H1 (cell line): ENCODE results near the gene CALML4. TPM values are rescaled to one million over a fixed set of nuclear protein-coding genes. Genes with fewer than 3 reads are reported as not detected.

Experiments used
- CTCF ChIA-PET: fragments of 300-600 bp; sonication (Branson Sonifier 250); formaldehyde crosslinking; loops from one replicate; lab custom pipeline; 2021; ENCODE audit not compliant: partially characterized antibody; lab: Charles Lee
- POLR2A ChIA-PET: fragments of 300-600 bp; sonication (Branson Sonifier 250); formaldehyde crosslinking; loops from one replicate; lab custom pipeline; 2021; ENCODE audit warnings: inconsistent platforms; ENCODE audit not compliant: partially characterized antibody; lab: Charles Lee
- DNase-seq, 2 experiments: peaks; one replicate each; pipeline versions ENCODE4 v3.0.0 to v3.0.0-alpha.2; 2010 to 2022; ENCODE audit warnings: low spot score in 2 of 2, low read depth in 1 of 2, mixed read lengths in 1 of 2
- FAIRE-seq: peaks from 2 replicates; lab custom pipeline; 2011; peaks lifted over from hg19 to GRCh38; lab: Jason Lieb, UNC
- H2AFZ ChIP-seq: 2 replicates; pipeline ENCODE4 v1.8.1; 2012; ENCODE audit warnings: low read length, inconsistent platforms
- H2AK5ac ChIP-seq: 2 replicates; pipeline ENCODE4 v1.6.1; 2013; ENCODE audit warnings: low read depth, low read length
- H2BK120ac ChIP-seq: replicated peaks from 2 replicates; pipeline ENCODE3; 2013; ENCODE audit warnings: low read depth, low read length, inconsistent platforms
- H2BK12ac ChIP-seq: 2 replicates; pipeline ENCODE4 v1.6.1; 2013; ENCODE audit warnings: low read depth, low read length
- H2BK15ac ChIP-seq: 2 replicates; pipeline ENCODE4 v1.6.1; 2013; ENCODE audit warnings: low read length
- H2BK20ac ChIP-seq: 2 replicates; pipeline ENCODE4 v1.6.1; 2013; ENCODE audit warnings: low read length
- H2BK5ac ChIP-seq: 2 replicates; pipeline ENCODE4 v1.6.1; 2013; ENCODE audit warnings: low read depth, low read length
- H3K14ac ChIP-seq: 2 replicates; pipeline ENCODE4 v1.6.1; 2013; ENCODE audit warnings: inconsistent platforms; ENCODE audit not compliant: insufficient read length
- H3K18ac ChIP-seq: 2 replicates; pipeline ENCODE4 v1.6.1; 2013; ENCODE audit warnings: low read length; ENCODE audit errors: extremely low read depth
- H3K23ac ChIP-seq: 2 replicates; pipeline ENCODE4 v1.6.1; 2013; ENCODE audit warnings: inconsistent platforms; ENCODE audit not compliant: insufficient read length
- H3K23me2 ChIP-seq: 2 replicates; pipeline ENCODE4 v1.6.1; 2013; ENCODE audit warnings: low read depth, low read length
- H3K27ac ChIP-seq: 2 replicates; pipeline ENCODE4 v1.6.1; 2011; ENCODE audit warnings: low read depth, low read length, inconsistent platforms
- H3K27me3 ChIP-seq, 4 experiments: replicated peaks in 1 of 4; 1 replicate in 1 of 4; 2 replicates in 3 of 4; pipeline versions ENCODE4 v1.6.1 to v1.8.1; 2011 to 2013; ENCODE audit warnings: low read length in 3 of 4, mild to moderate bottlenecking in 3 of 4, inconsistent platforms in 2 of 4, mixed read lengths in 2 of 4, moderate library complexity in 1 of 4; ENCODE audit not compliant: control insufficient read depth in 3 of 4, insufficient read depth in 3 of 4; ENCODE audit errors: extremely low read depth in 1 of 4
- H3K36me3 ChIP-seq, 4 experiments: 2 replicates each; pipeline versions ENCODE4 v1.6.1 to v1.8.1; 2011 to 2013; ENCODE audit warnings: mild to moderate bottlenecking in 4 of 4, low read length in 3 of 4, moderate library complexity in 2 of 4, control low read depth in 1 of 4, inconsistent platforms in 1 of 4; ENCODE audit not compliant: insufficient read depth in 4 of 4, control insufficient read depth in 2 of 4
- H3K4ac ChIP-seq: replicated peaks from 2 replicates; pipeline ENCODE3; 2013; ENCODE audit warnings: low read length, low read depth, mixed read lengths, inconsistent platforms; ENCODE audit not compliant: insufficient read length
- H3K4me1 ChIP-seq, 4 experiments: replicated peaks in 1 of 4; 1 replicate in 1 of 4; 2 replicates in 3 of 4; pipeline versions ENCODE4 v1.6.1 to v1.8.1; 2011 to 2013; ENCODE audit warnings: low read length in 3 of 4, inconsistent platforms in 2 of 4, mixed read lengths in 1 of 4; ENCODE audit not compliant: insufficient read depth in 4 of 4, control insufficient read depth in 3 of 4
- H3K4me2 ChIP-seq, 2 experiments: 2 replicates each; pipeline versions ENCODE4 v1.6.1 to v1.8.1; 2011 to 2013; ENCODE audit warnings: low read depth in 2 of 2, low read length in 2 of 2, control low read depth in 1 of 2, inconsistent platforms in 1 of 2, mild to moderate bottlenecking in 1 of 2; ENCODE audit not compliant: insufficient read depth in 1 of 2
- H3K4me3 ChIP-seq, 4 experiments: fragments of 200-600, 300-600 bp in 1 of 4; sonication (generic), shearing (Covaris generic), sonication (Bioruptor Twin) in 1 of 4; 2 replicates each; pipeline versions ENCODE4 v1.5.1 to v1.8.1; 2011 to 2016; ENCODE audit warnings: low read length in 4 of 4, low read depth in 3 of 4, control low read depth in 2 of 4, inconsistent platforms in 2 of 4, mild to moderate bottlenecking in 2 of 4, mixed read lengths in 1 of 4, moderate library complexity in 1 of 4; ENCODE audit not compliant: insufficient read depth in 2 of 4; ENCODE audit errors: extremely low read depth in 1 of 4
- H3K56ac ChIP-seq: replicated peaks from 2 replicates; pipeline ENCODE3; 2013; ENCODE audit warnings: low read depth, mild to moderate bottlenecking, mixed read lengths, low read length, inconsistent platforms; ENCODE audit not compliant: insufficient read length
- H3K79me1 ChIP-seq: 2 replicates; pipeline ENCODE4 v1.6.1; 2013; ENCODE audit warnings: low read depth, low read length, control low read depth
- H3K79me2 ChIP-seq, 2 experiments: 2 replicates each; pipeline versions ENCODE4 v1.6.1 to v1.8.1; 2012 to 2013; ENCODE audit warnings: low read length in 2 of 2, mild to moderate bottlenecking in 2 of 2, inconsistent platforms in 1 of 2; ENCODE audit not compliant: insufficient read depth in 2 of 2, control insufficient read depth in 1 of 2
- H3K9ac ChIP-seq, 4 experiments: replicated peaks in 1 of 4; 1 replicate in 1 of 4; 2 replicates in 3 of 4; pipeline versions ENCODE4 v1.6.1 to v1.8.1; 2011 to 2013; ENCODE audit warnings: low read depth in 3 of 4, low read length in 3 of 4, control low read depth in 2 of 4, mild to moderate bottlenecking in 2 of 4, moderate library complexity in 2 of 4, inconsistent platforms in 1 of 4; ENCODE audit errors: extremely low read depth in 1 of 4
- H3K9me3 ChIP-seq, 2 experiments: 2 replicates each; pipeline versions ENCODE4 v1.6.1 to v1.8.1; 2012 to 2013; ENCODE audit warnings: mild to moderate bottlenecking in 2 of 2, moderate library complexity in 2 of 2, control low read depth in 1 of 2, inconsistent platforms in 1 of 2, low read depth in 1 of 2, low read length in 1 of 2, mixed read lengths in 1 of 2; ENCODE audit not compliant: insufficient read depth in 2 of 2
- H4K20me1 ChIP-seq, 2 experiments: replicated peaks in 1 of 2; 2 replicates each; pipeline versions ENCODE3 to v1.8.1; 2011 to 2013; ENCODE audit warnings: inconsistent platforms in 2 of 2, low read length in 2 of 2, mild to moderate bottlenecking in 1 of 2; ENCODE audit not compliant: insufficient read depth in 2 of 2, control insufficient read depth in 1 of 2
- H4K5ac ChIP-seq: 2 replicates; pipeline ENCODE4 v1.6.1; 2013; ENCODE audit warnings: low read length, low read depth, mixed read lengths, inconsistent platforms; ENCODE audit not compliant: insufficient read length
- H4K8ac ChIP-seq: 2 replicates; pipeline ENCODE4 v1.8.0; 2013; ENCODE audit warnings: mild to moderate bottlenecking, moderate library complexity, low read length, inconsistent platforms; ENCODE audit not compliant: insufficient read depth; ENCODE audit errors: extremely low read depth
- H4K91ac ChIP-seq: replicated peaks from 2 replicates; pipeline ENCODE3; 2013; ENCODE audit warnings: low read length, mixed read lengths, inconsistent platforms; ENCODE audit not compliant: insufficient read length
- JUN ChIP-seq: IDR thresholded peaks from 2 replicates; pipeline ENCODE4 v1.6.1; 2011; ENCODE audit warnings: low read depth, mild to moderate bottlenecking, improper control_type of control experiment, low read length
- POLR2A ChIP-seq, 2 experiments: IDR thresholded peaks; 1 replicate in 1 of 2; 2 replicates in 1 of 2; pipeline ENCODE4 v1.6.1; 2011; ENCODE audit warnings: low read depth in 2 of 2, low read length in 2 of 2, mild to moderate bottlenecking in 2 of 2; ENCODE audit errors: control extremely low read depth in 1 of 2
- TAF7 ChIP-seq: optimal IDR thresholded peaks from 2 replicates; pipeline ENCODE3; 2011; ENCODE audit warnings: low read depth, mild to moderate bottlenecking, inconsistent platforms, low read length, moderate library complexity, borderline replicate concordance
- TBP ChIP-seq: IDR thresholded peaks from 2 replicates; pipeline ENCODE4 v1.6.1; 2011; ENCODE audit warnings: low read depth, low read length, improper control_type of control experiment
- WGBS, 2 experiments: shearing (Covaris generic) in 1 of 2; methylation state at CpG; one replicate each; pipeline versions ENCODE4 v1.1.6 to v1.1.7; 2013 to 2015; ENCODE audit warnings: low lambda C conversion rate in 2 of 2, mixed read lengths in 2 of 2, inconsistent platforms in 1 of 2, low coverage in 1 of 2, missing lambda C conversion rate in 1 of 2; ENCODE audit not compliant: insufficient replicate concordance in 2 of 2, insufficient coverage in 1 of 2, insufficient read length in 1 of 2; ENCODE audit errors: extremely low coverage in 1 of 2, missing lambda C conversion rate in 1 of 2; 5-methylcytosine and 5-hydroxymethylcytosine counted together
- polyA plus RNA-seq, 7 experiments: library from polyadenylated mRNA; depleted of rRNA in 3 of 7; stranded (reverse) in 5 of 7; unstranded in 2 of 7; fragments of >200 nt in 5 of 7; fragments of 200-250 nt in 2 of 7; gene quantifications; 1 replicate in 5 of 7; 2 replicates in 1 of 7; 4 replicates in 1 of 7; pipeline versions ENCODE4 v1.2.1 to v1.2.3, GENCODE V29; 2011 to 2013; ENCODE audit warnings: missing spikeins in 2 of 7, mixed read lengths in 2 of 7
- total RNA-seq: library from RNA; stranded (reverse); fragmentation: NEBNext Ultra II Directional; extraction: Animal tissue kit (Norgen Biotek cat#: 25700); gene quantifications from 2 replicates; pipeline ENCODE4 v1.2.1, GENCODE V29; 2021

CALML4 gene
- total and polyA plus RNA-seq, 2 of the 8 experiments (the other 6 are each of a cell fraction or from before 2014, with no cell fraction given) = 3.8 to 12.5 TPM

GRCh38 chr15:68249058-68249713 is 44.1 kb upstream of the CALML4 start:
- no peak overlapping the region for H2BK12ac ChIP-seq
- no peaks in the 10 kb centered on the region for H3K79me2 ChIP-seq
- H3K27me3 ChIP-seq = no peaks in the 10 kb centered on the region
- H3K23me2 ChIP-seq = no peaks in the 10 kb centered on the region
- no peak overlapping the region for H4K5ac ChIP-seq
- H3K56ac ChIP-seq = no peak overlapping the region
- FAIRE-seq (no peak), DNase-seq (no peak)
- no peak overlapping the region for H2BK20ac ChIP-seq
- no peak overlapping the region for H3K14ac ChIP-seq
- no peaks in the 10 kb centered on the region for H3K36me3 ChIP-seq
- no peak overlapping the region for H2AK5ac ChIP-seq
- no peak overlapping the region for H4K8ac ChIP-seq
- no peak overlapping the region for H2BK15ac ChIP-seq
- H3K9ac ChIP-seq = no peak overlapping the region
- no peak overlapping the region for H3K18ac ChIP-seq
- ChIA-PET POLR2A (interaction anchor here (0.7 to 2.6 kb wide), 5 partner anchors 15 to 56 kb away, joined by 3 to 10 read pairs (median 3); partner anchors contain the start of gene FEM1B), CTCF (interaction anchor here (1.2 to 11.0 kb wide), 3 partner anchors 57 to 305 kb away, joined by 3 to 199 read pairs (median 3); no protein-coding TSS in a partner anchor)
- no peak overlapping the region for H3K4me3 ChIP-seq
- no peaks in the 10 kb centered on the region for H4K20me1 ChIP-seq
- no peaks in the 10 kb centered on the region for H3K79me1 ChIP-seq
- no peak overlapping the region for H3K23ac ChIP-seq
- no peak overlapping the region for H3K27ac ChIP-seq
- H3K4me2 ChIP-seq = no peak overlapping the region
- 83% methylated on average over 3 of the region's 3 CpGs; no CpG with 5 or more reads in 1 of the 2 experiments for WGBS, 2 experiments
- H2AFZ ChIP-seq = no peak overlapping the region
- no peak overlapping the region for H3K4ac ChIP-seq
- peak in 1 of 2 experiments; percentile 61; a peak in 1 of 3 replicates for TF ChIP-seq POLR2A (IDR thresholded peaks at IDR 0.05; ENCODE audit: control extremely low read depth in 1 of 2, low read depth in 2 of 2, low read length in 2 of 2)
- TF ChIP-seq JUN = no peak
- peak; percentile 37; the same call in 1 of the 2 replicates for TF ChIP-seq TBP
- TF ChIP-seq TAF7 = peak; percentile 93
- H2BK120ac ChIP-seq = no peak overlapping the region
- H3K4me1 ChIP-seq = no peaks in the 10 kb centered on the region
- no peak overlapping the region for H2BK5ac ChIP-seq
- H3K9me3 ChIP-seq = peaks cover 0 to 6% of the 10 kb centered on the region in 2 experiments; a peak in 1 of 4 replicates
- H4K91ac ChIP-seq = no peak overlapping the region
